Ascending aorta (tissue), 2 donors: ENCODE measurements around the gene HSD3B2. TPM values are rescaled to one million over a fixed set of nuclear protein-coding genes. Genes with fewer than 3 reads are reported as not detected.

Source experiments
- DNase-seq, 2 donors: peaks; one replicate each; pipeline ENCODE4 v3.0.0-alpha.2; 2019; ENCODE audit warnings: low spot score in 2 of 2
- H3K27ac ChIP-seq, 2 donors: fragments of 200-600 bp; sonication (generic); one replicate each; pipeline ENCODE4 v1.5.1; 2016 to 2017; ENCODE audit warnings: mild to moderate bottlenecking in 1 of 2
- H3K27me3 ChIP-seq: fragments of 200-600 bp; sonication (generic); one replicate; pipeline ENCODE4 v1.5.1; 2017
- H3K36me3 ChIP-seq, 2 donors: fragments of 200-600 bp; sonication (generic); one replicate each; pipeline ENCODE4 v1.5.1; 2016
- H3K4me1 ChIP-seq, 2 donors: fragments of 200-600 bp; sonication (generic); one replicate each; pipeline ENCODE4 v1.5.1; 2016 to 2017; ENCODE audit warnings: mild to moderate bottlenecking in 1 of 2
- H3K4me3 ChIP-seq, 2 donors: fragments of 200-600 bp; sonication (generic); one replicate each; pipeline ENCODE4 v1.5.1; 2016 to 2017; ENCODE audit warnings: mild to moderate bottlenecking in 1 of 2
- H3K9me3 ChIP-seq, 2 donors: fragments of 200-600 bp; sonication (generic); one replicate each; pipeline ENCODE4 v1.5.1; 2016
- intact Hi-C: fragments of 100-400 bp; cut with DNase I; formaldehyde crosslinking; loops from one replicate; pipeline ENCODE4 v1.15.1; 2023
- total RNA-seq: library from RNA; depleted of rRNA; stranded (reverse); fragments of >200 nt; gene quantifications from one replicate; pipeline ENCODE4 v1.1.0, GENCODE V29; 2016
- TF ChIP-seq, protein P1 (sequence below), 3 experiments: fragments of 200-600 bp in 2 of 3; fragments of 450-650 bp in 1 of 3; sonication (generic) in 2 of 3; IDR thresholded peaks; one replicate each; pipeline ENCODE4 v1.5.1; 2016 to 2019; ENCODE audit warnings: antibody characterized with exemption in 3 of 3, mild to moderate bottlenecking in 1 of 3, moderate library complexity in 1 of 3

The HSD3B2 gene
- total RNA-seq, 1 donor from 2014 or later: 9.9 TPM

DNA sequence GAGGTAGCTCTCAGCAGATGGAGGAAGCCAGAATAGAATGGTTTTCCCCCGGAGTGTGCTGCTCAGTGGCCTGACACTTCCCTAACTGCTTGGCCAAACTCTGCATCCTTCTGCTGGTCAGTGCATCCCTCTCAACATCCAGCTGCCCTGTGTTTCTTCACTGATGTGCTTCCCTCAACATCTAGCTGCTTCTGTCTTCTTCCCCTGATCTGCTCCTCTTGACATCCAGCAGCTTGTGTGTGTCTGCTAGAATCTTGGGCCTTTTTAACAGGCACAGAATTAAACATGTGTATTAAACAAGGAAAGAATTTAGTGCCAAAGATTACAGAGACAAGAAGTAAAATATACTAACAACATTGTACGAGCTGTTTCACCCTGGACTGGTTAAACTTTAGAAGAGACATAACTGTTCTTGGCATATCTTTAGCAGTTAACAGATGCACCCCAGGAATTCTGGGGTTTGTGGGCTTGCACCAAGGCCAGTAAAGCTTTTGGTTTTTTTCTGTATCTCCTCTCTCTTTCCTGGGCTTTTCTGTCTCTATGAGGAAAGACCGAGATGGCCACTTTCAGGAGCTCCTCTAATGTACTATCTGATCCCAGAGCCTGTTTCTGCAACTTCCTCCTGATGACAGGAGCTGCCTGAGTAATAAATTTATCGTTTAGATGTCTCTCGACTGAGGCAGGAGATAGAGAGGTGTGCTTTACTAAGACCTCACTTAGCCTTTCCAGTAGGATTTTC is 57.3 kb downstream of the HSD3B2 start:
- H3K27me3 ChIP-seq: no peaks in the 10 kb centered on the region
- no peaks in the 10 kb centered on the region for H3K36me3 ChIP-seq
- TF ChIP-seq, protein P1, sequence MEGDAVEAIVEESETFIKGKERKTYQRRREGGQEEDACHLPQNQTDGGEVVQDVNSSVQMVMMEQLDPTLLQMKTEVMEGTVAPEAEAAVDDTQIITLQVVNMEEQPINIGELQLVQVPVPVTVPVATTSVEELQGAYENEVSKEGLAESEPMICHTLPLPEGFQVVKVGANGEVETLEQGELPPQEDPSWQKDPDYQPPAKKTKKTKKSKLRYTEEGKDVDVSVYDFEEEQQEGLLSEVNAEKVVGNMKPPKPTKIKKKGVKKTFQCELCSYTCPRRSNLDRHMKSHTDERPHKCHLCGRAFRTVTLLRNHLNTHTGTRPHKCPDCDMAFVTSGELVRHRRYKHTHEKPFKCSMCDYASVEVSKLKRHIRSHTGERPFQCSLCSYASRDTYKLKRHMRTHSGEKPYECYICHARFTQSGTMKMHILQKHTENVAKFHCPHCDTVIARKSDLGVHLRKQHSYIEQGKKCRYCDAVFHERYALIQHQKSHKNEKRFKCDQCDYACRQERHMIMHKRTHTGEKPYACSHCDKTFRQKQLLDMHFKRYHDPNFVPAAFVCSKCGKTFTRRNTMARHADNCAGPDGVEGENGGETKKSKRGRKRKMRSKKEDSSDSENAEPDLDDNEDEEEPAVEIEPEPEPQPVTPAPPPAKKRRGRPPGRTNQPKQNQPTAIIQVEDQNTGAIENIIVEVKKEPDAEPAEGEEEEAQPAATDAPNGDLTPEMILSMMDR (IDR thresholded peaks at IDR 0.05): no peak
- intact Hi-C loops: no loop called here
- no peaks in the 10 kb centered on the region for H3K9me3 ChIP-seq
- H3K4me1 ChIP-seq: no peaks in the 10 kb centered on the region
- no peak overlapping the region for H3K4me3 ChIP-seq
- H3K27ac ChIP-seq: no peak overlapping the region
- DNase-seq: no peak

Other genes starting within 250 kb of the HSD3B2 start
- not detected for gene HAO2, start 46.4 kb upstream of the HSD3B2 start, total RNA-seq
- not detected for gene HSD3B1, start 92.1 kb downstream of the HSD3B2 start, total RNA-seq
- gene ZNF697, start 233.1 kb downstream of the HSD3B2 start, total RNA-seq: 0.11 TPM